DMS 273 (cell line): Measurements from ENCODE around the gene ZDHHC4.
"Not testable (repeated sequence)": the region's sequence is repeated elsewhere in the genome, so short reads cannot be mapped to it uniquely, and the experiment has no call there.

Experiments
- DNase-seq: peaks from one replicate; lab custom pipeline; 2025; ENCODE audit not compliant: unreplicated experiment; lab: John Stamatoyannopoulos, UW

The ZDHHC4 gene

GRCh38 chr7:6631605-6632004, 54.4 kb downstream of the ZDHHC4 start:
- no peak for DNase-seq

GRCh38 chr7:6634021-6634420, 56.8 kb downstream of the ZDHHC4 start:
- DNase-seq, result no peak

- DNase-seq, result not testable (repeated sequence)
Observed at GRCh38 chr7:6634971-6635370, 57.7 kb downstream of the ZDHHC4 start.

- DNase-seq, result peak; percentile 61
Observed at GRCh38 chr7:6636741-6637543, 59.7 kb downstream of the ZDHHC4 start, which contains the start of gene ZNF316. ZNF316 (plus strand) TSS chr7:6637318; CDS start chr7:6642410, 5,092 bp downstream.

- peak; percentile 79 for DNase-seq
Observed at GRCh38 chr7:6637544-6638229, 60.4 kb downstream of the ZDHHC4 start.
